ENCODE data around the gene MAPK11.

The MAPK11 gene

GRCh38 chr22:50293441-50294318 lies 23.5 kb upstream of the MAPK11 start:
- peak; percentile 94 for DNase-seq

GRCh38 chr22:50292643-50293440 lies 22.7 kb upstream of the MAPK11 start:
- DNase-seq, result no peak

- no peak for DNase-seq
Observed at GRCh38 chr22:50289942-50290630, 19.9 kb upstream of the MAPK11 start.

- no peak for DNase-seq
Observed at GRCh38 chr22:50289151-50289941, 19.2 kb upstream of the MAPK11 start.

- no peak for DNase-seq
Observed at GRCh38 chr22:50287731-50288130, 17.6 kb upstream of the MAPK11 start.

- DNase-seq, result no peak
Observed at GRCh38 chr22:50286701-50287318, 16.6 kb upstream of the MAPK11 start.

- no peak for DNase-seq
Observed at GRCh38 chr22:50286275-50286674, 16.1 kb upstream of the MAPK11 start.

- DNase-seq, result no peak
Observed at GRCh38 chr22:50285568-50286229, 15.5 kb upstream of the MAPK11 start.

GRCh38 chr22:50284479-50284878 lies 14.3 kb upstream of the MAPK11 start:
- DNase-seq, result no peak

GRCh38 chr22:50283821-50284220 lies 13.6 kb upstream of the MAPK11 start:
- no peak for DNase-seq

GRCh38 chr22:50282361-50283155 lies 12.4 kb upstream of the MAPK11 start:
- peak; percentile 87 for DNase-seq

GRCh38 chr22:50281957-50282356 lies 11.8 kb upstream of the MAPK11 start:
- no peak for DNase-seq

- DNase-seq, result no peak
Observed at GRCh38 chr22:50281384-50281760, 11.2 kb upstream of the MAPK11 start.

GRCh38 chr22:50280708-50281383 lies 10.7 kb upstream of the MAPK11 start:
- DNase-seq, result no peak

- DNase-seq, result no peak
Observed at GRCh38 chr22:50280022-50280707, 10.0 kb upstream of the MAPK11 start.

- DNase-seq, result no peak
Observed at GRCh38 chr22:50278956-50279619, 8.9 kb upstream of the MAPK11 start.

- no peak for DNase-seq
Observed at GRCh38 chr22:50278461-50278860, 8.3 kb upstream of the MAPK11 start.

- DNase-seq, result no peak
Observed at GRCh38 chr22:50277761-50278160, 7.6 kb upstream of the MAPK11 start.

- DNase-seq, result no peak
Observed at GRCh38 chr22:50276143-50276542, 6.0 kb upstream of the MAPK11 start.
